Measurements from ENCODE around the gene IREB2.

DNA sequence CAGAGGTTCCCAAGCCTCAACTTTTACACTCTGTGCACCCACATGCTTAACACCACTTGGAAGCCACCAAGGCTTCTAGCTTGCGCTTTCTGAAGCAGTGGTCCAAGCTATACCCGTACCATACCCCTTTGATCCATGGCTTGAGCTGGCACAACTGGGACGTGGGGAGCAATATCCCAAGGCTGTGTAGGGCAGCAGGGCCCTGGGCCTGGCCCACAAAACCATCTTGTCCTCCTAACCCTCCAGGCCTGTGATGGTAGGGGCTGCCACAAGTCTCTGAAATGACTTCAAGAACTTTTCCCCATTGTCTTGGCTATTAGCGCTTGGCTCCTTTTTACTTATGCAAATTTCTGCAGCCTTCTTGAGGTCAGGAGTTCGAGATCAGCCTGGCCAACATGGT, 86.2 kb downstream of the IREB2 start:
- TF ChIP-seq CTCF (IDR thresholded peaks at IDR 0.05) = no peak
- no peak for TF ChIP-seq POLR2A (IDR thresholded peaks at IDR 0.05; ENCODE audit: low read depth)

Measured in esophagus muscularis mucosa (tissue), 3 donors.